SK-N-SH (cell line): Measurements from ENCODE around the gene MPZL1.

Source experiments
- CTCF ChIP-seq: fragments of 200-600 bp; sonication (generic); IDR thresholded peaks from 2 replicates; pipeline ENCODE4 v1.6.1; 2017; ENCODE audit warnings: antibody characterized with exemption, mild to moderate bottlenecking, moderate library complexity
- ELF1 ChIP-seq: IDR thresholded peaks from 2 replicates; pipeline ENCODE4 v1.4.0; 2012
- EZH2phosphoT487 ChIP-seq: fragments of 200-600 bp; sonication (generic); IDR thresholded peaks from 2 replicates; pipeline ENCODE4 v1.6.1; 2017; ENCODE audit warnings: low read depth, mixed run types, mild to moderate bottlenecking, antibody characterized with exemption, moderate library complexity, borderline replicate concordance
- FOXM1 ChIP-seq: IDR thresholded peaks from 2 replicates; pipeline ENCODE4 v1.4.0; 2012; ENCODE audit warnings: low read depth, mild to moderate bottlenecking
- GATA2 ChIP-seq: sonication (generic); formaldehyde crosslinking; IDR thresholded peaks from 2 replicates; pipeline ENCODE4 v1.5.0; 2020; ENCODE audit warnings: mild to moderate bottlenecking, missing genetic modification reagents
- MEF2A ChIP-seq: IDR thresholded peaks from 2 replicates; pipeline ENCODE4 v1.4.0; 2012; ENCODE audit warnings: low read depth, borderline replicate concordance
- NRF1 ChIP-seq: IDR thresholded peaks from 2 replicates; pipeline ENCODE4 v1.6.1; 2012; ENCODE audit warnings: low read depth, mild to moderate bottlenecking, low read length
- RCOR1 ChIP-seq: fragments of 150-350 bp; IDR thresholded peaks from 2 replicates; pipeline ENCODE4 v1.6.1; 2017; ENCODE audit warnings: antibody characterized with exemption, low read length
- REST ChIP-seq: IDR thresholded peaks from 2 replicates; pipeline ENCODE4 v1.6.1; 2012; ENCODE audit warnings: mild to moderate bottlenecking, low read depth, low read length, moderate library complexity
- SIN3A ChIP-seq: IDR thresholded peaks from 2 replicates; pipeline ENCODE4 v1.6.1; 2012; ENCODE audit warnings: low read depth, mild to moderate bottlenecking, low read length, moderate library complexity, borderline replicate concordance
- TAF1 ChIP-seq: IDR thresholded peaks from 2 replicates; pipeline ENCODE4 v1.6.1; 2012; ENCODE audit warnings: low read depth, mild to moderate bottlenecking, low read length, moderate library complexity, borderline replicate concordance
- YY1 ChIP-seq: IDR thresholded peaks from 2 replicates; pipeline ENCODE4 v1.4.0; 2012; ENCODE audit warnings: low read depth, mild to moderate bottlenecking

- TF ChIP-seq CTCF (no peak), MEF2A (no peak), EZH2phosphoT487 (no peak), SIN3A (no peak), REST (no peak), NRF1 (no peak), RCOR1 (no peak), YY1 (no peak), TAF1 (no peak), FOXM1 (no peak), ELF1 (no peak), GATA2 (no peak)
Measured at GRCh38 chr1:167703557-167703956, 18.2 kb upstream of the MPZL1 start.
